Effector memory CD8-positive, alpha-beta T cell (primary cell): ENCODE results near the gene SMC1B.

Experiments
- ATAC-seq: fragments of 150-1000 bp; cut with Tn5 transposase; replicated peaks from 2 replicates; pipeline ENCODE4 v1.10.0; 2021; ENCODE audit warnings: mild to moderate bottlenecking, moderate library complexity
- DNase-seq, 3 experiments: peaks; one replicate each; pipeline ENCODE4 v3.0.0; 2021
- H3K27ac Mint-ChIP-seq, 2 donors: one replicate each; pipeline ENCODE4 v1.8.0; 2022; ENCODE audit warnings: mild to moderate bottlenecking in 2 of 2, mixed read lengths in 2 of 2, moderate library complexity in 2 of 2
- H3K27me3 Mint-ChIP-seq, 2 donors: one replicate each; pipeline ENCODE4 v1.8.0; 2022; ENCODE audit warnings: mixed read lengths in 2 of 2
- H3K36me3 Mint-ChIP-seq: one replicate; pipeline ENCODE4 v1.8.0; 2022; ENCODE audit warnings: mild to moderate bottlenecking, moderate library complexity, mixed read lengths; ENCODE audit not compliant: insufficient read depth
- H3K4me1 Mint-ChIP-seq, 2 donors: one replicate each; pipeline ENCODE4 v1.8.0; 2022; ENCODE audit warnings: low read depth in 2 of 2, mixed read lengths in 2 of 2
- H3K4me3 Mint-ChIP-seq, 2 donors: one replicate each; pipeline ENCODE4 v1.8.0; 2022; ENCODE audit warnings: mild to moderate bottlenecking in 2 of 2, mixed read lengths in 2 of 2, moderate library complexity in 2 of 2
- H3K9me3 Mint-ChIP-seq, 2 donors: one replicate each; pipeline ENCODE4 v1.8.0; 2022; ENCODE audit warnings: mixed read lengths in 2 of 2

SMC1B gene

DNA sequence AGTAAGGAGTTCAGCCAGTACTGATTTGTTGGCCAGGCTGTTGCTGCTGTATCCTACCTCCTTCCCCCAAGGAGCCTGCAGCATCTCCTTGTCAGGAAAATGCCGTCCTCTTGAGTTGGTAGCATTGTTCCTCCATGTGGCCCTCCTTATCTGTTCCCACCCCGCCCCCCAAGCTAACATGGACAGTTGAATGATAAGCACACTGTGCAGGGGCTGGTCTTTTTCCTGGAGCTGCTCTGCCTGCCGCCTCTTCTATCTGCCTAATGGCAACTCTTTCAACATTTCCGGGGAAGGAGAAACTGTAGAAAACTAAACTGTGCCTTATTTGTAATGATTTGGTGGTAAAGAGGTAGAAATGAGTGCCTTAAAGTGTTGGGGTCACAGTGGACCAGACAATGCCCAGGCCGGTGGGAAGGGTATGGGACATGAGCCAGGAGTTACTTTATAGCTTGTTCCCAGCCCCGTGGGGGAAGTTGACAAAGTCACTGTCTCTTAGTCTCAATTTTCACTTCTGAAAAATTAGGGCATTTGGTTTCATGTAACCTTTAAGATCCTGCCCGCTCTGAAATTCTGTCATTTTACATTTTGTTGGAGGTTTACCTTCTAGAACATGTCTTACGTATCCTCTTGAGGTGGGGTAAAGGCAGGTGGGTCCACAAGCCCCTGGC, 99.2 kb downstream of the SMC1B start:
- ATAC-seq = no peak
- Mint-ChIP-seq H3K27ac (peak overlapping the region; percentile 57 to 72), H3K27me3 (no peaks in the 10 kb centered on the region), H3K9me3 (no peaks in the 10 kb centered on the region), H3K4me3 (no peak overlapping the region), H3K4me1 (peaks cover 32 to 36% of the 10 kb centered on the region in 2 donors), H3K36me3 (peaks cover 40% of the 10 kb centered on the region)
- no peak for DNase-seq

DNA sequence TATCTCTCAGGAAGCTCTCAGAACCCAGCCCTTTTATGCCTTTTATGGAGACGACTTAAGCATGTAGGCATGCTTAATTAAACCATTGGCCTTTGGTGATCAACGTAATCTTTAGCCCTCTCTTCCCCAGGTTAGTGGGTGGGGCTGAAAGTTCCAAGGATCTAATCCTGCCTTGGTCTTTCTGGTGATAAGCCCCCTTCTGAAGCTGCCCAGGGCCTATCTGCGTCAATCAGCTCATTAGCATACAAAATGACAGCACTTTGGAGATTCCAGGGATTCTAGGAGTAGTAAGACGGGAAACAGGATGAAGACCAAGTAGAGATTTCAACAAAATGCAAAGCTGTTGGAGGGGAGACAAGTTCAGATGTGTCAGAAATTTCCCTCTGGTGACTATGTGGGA, 100.5 kb downstream of the SMC1B start:
- ATAC-seq (no peak), DNase-seq (no peak)
- Mint-ChIP-seq H3K9me3 (no peaks in the 10 kb centered on the region), H3K36me3 (peaks cover 30% of the 10 kb centered on the region), H3K27me3 (no peaks in the 10 kb centered on the region), H3K4me3 (no peak overlapping the region), H3K4me1 (peaks cover 25 to 34% of the 10 kb centered on the region in 2 donors), H3K27ac (no peak overlapping the region)

DNA sequence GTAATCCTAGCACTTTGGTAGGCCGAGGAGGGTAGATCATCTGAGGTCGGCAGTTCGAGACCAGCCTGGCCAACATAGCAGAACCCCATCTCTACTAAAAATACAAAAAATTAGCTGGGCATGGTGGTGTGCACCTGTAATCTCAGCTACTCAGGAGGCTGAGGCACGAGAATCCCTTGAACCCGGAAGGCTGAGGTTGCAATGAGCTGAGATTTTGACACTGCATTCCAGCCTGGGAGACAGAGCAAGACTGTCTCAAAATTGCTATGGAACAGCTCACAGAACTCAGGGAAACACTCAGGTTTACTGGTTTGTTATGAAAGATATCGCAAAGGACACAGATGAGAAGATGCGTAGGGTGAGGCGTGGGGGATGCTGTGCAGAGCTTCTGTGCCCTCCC, 101.0 kb downstream of the SMC1B start:
- Mint-ChIP-seq H3K36me3 (peaks cover 27% of the 10 kb centered on the region), H3K27ac (no peak overlapping the region), H3K4me1 (peaks cover 24 to 30% of the 10 kb centered on the region in 2 donors), H3K27me3 (no peaks in the 10 kb centered on the region), H3K9me3 (no peaks in the 10 kb centered on the region), H3K4me3 (no peak overlapping the region)
- DNase-seq (no peak), ATAC-seq (no peak)

DNA sequence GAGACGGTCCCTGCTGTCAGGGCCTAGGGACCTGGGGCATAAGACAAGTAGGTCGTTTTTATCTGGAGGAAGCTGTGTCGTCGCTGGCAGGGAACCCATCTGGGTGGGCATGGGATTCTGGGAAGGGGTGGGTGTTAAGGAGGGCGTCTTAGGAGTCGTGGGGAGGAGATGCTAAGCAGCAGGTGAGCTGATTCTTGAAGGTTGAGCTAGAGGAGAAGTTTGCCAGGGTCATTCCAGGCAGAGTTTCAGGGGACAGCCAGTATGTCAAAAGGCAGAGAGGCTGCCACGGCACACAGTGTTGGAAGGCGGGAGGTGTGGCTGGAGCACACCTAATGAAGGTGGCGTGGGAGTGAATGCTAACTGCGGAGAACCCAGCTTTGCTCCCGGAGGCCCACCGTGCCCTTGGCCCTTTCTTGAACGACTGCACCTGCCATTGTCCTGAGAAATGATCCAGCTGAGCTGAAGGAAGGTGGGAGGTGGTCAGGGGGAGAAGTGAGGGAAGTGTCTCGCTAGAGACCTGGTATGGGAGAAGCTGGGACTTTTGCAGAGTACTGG, 102.3 kb downstream of the SMC1B start:
- H3K36me3 Mint-ChIP-seq = peaks cover 27% of the 10 kb centered on the region
- no peaks in the 10 kb centered on the region for H3K9me3 Mint-ChIP-seq
- DNase-seq (no peak), ATAC-seq (no peak)
- H3K4me1 Mint-ChIP-seq = peaks cover 24 to 30% of the 10 kb centered on the region in 2 donors
- H3K4me3 Mint-ChIP-seq = peak overlapping the region; percentile 89 to 94
- peak overlapping the region; percentile 92 to 95 for H3K27ac Mint-ChIP-seq
- no peaks in the 10 kb centered on the region for H3K27me3 Mint-ChIP-seq

DNA sequence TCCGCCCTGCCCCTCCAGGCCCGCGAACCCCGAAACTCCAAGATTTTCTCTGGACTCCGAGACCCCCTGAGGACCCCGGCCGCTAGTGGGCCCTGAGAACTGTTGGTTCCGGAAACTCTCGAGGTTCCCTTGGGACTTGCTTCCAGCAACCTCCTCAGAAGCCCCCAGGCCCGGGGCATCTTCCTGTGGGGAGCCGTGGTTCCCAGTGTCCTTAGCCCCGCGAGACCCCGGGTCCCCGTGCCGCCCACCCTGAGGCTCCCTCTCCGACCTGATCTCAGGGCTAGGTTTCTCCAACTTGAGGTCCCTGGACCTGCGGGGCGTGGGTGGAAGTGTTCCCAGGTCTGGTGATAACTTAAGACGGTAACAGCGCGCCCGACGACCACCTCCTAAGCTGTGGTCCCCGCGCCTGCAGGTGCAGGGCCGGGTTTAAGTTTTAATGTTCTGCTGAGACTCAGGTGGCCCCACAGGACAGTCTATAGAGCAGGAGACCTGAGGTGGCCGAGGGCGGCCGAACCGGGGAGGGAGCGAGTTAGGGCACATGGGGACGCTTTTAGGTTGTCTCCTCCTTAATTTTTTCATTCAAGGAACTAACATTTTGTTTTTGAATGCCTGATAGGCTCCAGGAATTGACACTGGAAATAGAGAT, 102.9 kb downstream of the SMC1B start:
- H3K4me3 Mint-ChIP-seq = peak overlapping the region; percentile 89 to 94
- peak in 1 of 3 experiments; percentile 15 for DNase-seq
- peaks cover 27% of the 10 kb centered on the region for H3K36me3 Mint-ChIP-seq
- H3K27me3 Mint-ChIP-seq = no peaks in the 10 kb centered on the region
- H3K27ac Mint-ChIP-seq = peak overlapping the region; percentile 92 to 95
- no peaks in the 10 kb centered on the region for H3K9me3 Mint-ChIP-seq
- peaks cover 24 to 30% of the 10 kb centered on the region in 2 donors for H3K4me1 Mint-ChIP-seq
- ATAC-seq = no peak

DNA sequence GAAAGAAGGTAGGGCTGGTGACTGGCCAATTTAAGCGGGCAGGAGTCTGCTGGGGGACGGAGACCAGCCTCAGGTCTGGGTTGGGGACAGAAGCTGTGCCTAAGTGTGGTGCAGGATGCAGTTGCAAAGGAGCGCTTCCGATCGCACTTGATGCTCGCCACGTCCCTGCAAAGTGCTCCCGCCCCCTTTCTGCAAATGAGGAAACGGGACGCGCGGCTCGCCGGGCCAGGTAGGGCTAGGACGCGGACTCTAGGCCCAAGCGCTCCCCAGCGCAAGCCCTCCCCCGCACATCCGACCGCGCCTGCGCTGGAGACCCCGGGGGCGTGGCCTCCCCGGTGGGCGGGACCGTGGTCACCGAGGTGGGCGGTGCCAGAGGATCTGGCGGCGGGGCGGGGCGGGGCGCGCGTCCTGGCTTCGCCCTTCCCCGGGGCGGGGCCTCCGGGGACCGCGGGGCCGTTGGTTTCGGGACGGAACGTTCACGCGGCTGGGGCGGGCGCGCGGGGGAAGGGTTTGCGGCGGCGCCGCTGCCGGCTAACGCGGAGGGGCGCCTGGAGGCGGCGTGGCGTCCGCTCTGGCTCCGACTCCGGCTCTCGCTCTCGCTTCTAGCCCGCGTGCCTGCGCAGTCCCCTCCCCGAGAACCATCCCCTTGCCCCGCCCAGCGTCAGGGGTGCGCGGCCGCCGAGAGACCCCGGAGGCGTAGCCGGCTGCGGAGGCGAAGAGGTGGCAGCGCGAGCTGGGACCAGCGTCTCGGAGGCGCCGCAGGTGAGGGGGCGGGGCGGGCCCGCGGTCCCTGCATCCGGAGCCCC, 103.8 kb downstream of the SMC1B start, which contains the start of gene FAM118A:
Gene FAM118A (plus strand): TSS at position 513 of the 806 bp plus-strand sequence. CDS start 12,446 bp downstream, outside the sequence.
- Mint-ChIP-seq H3K27me3 (no peaks in the 10 kb centered on the region), H3K36me3 (peaks cover 27% of the 10 kb centered on the region), H3K27ac (peak within 1 kb of the TSS; percentile 95 to 96), H3K4me3 (peak within 1 kb of the TSS; percentile 89 to 94), H3K9me3 (no peaks in the 10 kb centered on the region), H3K4me1 (peaks cover 24 to 26% of the 10 kb centered on the region in 2 donors)
- DNase-seq (peak; percentile 98 to 100 (median 99)), ATAC-seq (peak; percentile 81)

DNA sequence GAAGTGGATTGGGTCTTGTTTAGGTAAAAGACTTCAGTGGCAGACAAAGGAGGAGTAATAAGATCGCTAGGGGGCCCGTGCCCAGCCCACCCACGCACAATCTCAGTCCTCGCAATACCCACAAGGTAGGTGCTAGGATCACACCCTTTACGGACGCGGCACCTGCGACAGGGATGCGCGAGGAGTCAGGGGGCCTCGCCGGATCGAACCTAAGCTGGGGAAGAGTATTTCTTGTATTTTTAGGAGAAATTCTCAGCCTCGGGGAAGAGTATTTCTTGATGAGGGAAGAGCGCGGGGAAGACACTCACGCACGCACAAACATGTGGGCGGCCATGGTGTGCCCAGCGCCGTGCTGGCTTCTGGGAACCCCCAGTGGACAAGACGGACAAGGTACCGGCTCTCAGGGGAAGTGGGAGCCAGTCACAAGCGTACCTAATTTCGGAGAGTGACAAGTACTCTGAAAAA, 104.4 kb downstream of the SMC1B start:
- Mint-ChIP-seq H3K9me3 (no peaks in the 10 kb centered on the region), H3K36me3 (peaks cover 27% of the 10 kb centered on the region), H3K27ac (peak overlapping the region; percentile 95 to 96), H3K4me1 (peaks cover 24 to 26% of the 10 kb centered on the region in 2 donors), H3K4me3 (peak overlapping the region; percentile 89 to 94), H3K27me3 (no peaks in the 10 kb centered on the region)
- ATAC-seq (no peak), DNase-seq (no peak)

DNA sequence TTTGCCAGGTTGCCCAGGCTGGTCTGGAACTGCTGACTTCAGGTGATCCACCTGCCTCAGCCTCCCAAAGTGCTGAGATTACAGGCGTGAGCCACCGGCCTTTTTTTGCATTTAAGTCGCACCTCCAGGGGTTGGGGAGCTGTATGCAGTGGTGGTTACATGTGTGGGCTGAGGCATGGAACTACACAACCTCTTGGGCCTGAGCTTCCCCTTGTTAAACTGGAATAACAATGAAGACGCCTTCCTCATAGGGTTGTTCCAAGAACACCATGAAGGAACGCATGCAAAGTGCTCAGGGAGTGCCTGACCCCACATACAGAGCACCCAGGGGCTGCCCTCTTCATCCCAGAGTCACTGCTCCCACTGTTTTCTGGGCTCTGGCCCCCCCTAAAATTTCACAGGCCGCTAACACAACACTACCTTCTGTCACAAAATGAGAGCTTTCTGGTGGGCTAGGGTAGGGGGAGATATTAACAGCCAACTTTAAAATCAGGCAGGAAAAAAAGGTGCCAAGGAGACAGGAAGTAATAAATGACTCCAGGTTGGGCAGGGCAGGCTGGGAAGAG, 104.9 kb downstream of the SMC1B start:
- peak overlapping the region; percentile 95 to 96 for H3K27ac Mint-ChIP-seq
- no peaks in the 10 kb centered on the region for H3K9me3 Mint-ChIP-seq
- H3K4me1 Mint-ChIP-seq = peaks cover 24 to 26% of the 10 kb centered on the region in 2 donors
- no peaks in the 10 kb centered on the region for H3K27me3 Mint-ChIP-seq
- ATAC-seq = no peak
- H3K36me3 Mint-ChIP-seq = peaks cover 27% of the 10 kb centered on the region
- peak overlapping the region; percentile 89 to 94 for H3K4me3 Mint-ChIP-seq
- DNase-seq = no peak

DNA sequence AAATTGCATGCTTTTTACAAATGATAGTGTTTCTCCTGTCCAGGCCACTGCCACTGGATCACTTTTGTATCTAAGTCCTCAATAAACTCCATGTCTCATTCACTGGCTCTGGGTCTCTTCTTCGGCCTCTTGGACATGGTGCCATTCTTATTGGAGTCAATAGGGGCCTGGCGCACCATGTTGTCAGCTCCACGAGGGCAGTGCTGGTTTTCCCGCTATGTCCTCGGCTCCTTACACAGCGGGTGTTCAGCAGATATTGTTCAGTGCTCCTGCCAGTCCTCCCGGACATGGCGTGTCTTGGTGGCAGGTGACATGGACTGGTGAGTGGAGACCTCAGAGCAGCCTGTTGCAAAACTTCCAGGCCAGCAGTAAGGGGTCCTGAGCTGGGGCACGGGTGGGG, 107.3 kb downstream of the SMC1B start:
- no peak overlapping the region for H3K4me3 Mint-ChIP-seq
- ATAC-seq (no peak), DNase-seq (no peak)
- H3K27me3 Mint-ChIP-seq = no peaks in the 10 kb centered on the region
- peaks cover 21% of the 10 kb centered on the region for H3K36me3 Mint-ChIP-seq
- no peaks in the 10 kb centered on the region for H3K9me3 Mint-ChIP-seq
- H3K4me1 Mint-ChIP-seq = peaks cover 17 to 19% of the 10 kb centered on the region in 2 donors
- no peak overlapping the region for H3K27ac Mint-ChIP-seq

DNA sequence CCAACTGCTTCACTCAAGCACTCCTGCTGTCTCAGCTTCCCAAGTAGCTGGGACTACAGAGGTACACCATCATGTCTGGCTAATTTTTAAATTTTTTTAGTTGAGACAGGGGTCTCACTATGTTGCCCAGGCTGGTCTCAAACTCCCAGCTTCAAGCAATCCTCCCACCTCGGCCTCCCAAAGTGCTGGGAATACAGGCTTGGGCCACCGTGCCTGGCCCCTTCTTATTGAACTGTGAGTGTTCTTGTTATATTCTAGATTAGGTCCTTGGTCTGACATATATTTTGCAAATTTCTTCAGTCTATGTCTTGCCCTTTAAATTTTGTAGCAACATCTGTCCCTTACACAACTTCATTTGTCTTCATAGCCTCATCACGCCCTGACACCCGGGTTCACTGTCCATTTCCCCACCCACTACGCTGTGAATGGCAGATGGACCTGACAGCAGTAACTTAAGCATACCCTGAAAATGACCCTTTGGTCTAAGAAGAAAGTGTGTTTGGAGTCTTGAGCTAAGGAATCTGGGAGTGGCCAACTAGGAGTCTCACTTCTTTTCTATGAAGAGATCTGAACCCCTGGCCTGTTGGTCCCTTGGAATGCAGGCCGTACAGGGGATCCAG, 107.8 kb downstream of the SMC1B start:
- ATAC-seq (no peak), DNase-seq (no peak)
- H3K4me1 Mint-ChIP-seq = peaks cover 11 to 13% of the 10 kb centered on the region in 2 donors
- no peak overlapping the region for H3K4me3 Mint-ChIP-seq
- peaks cover 17% of the 10 kb centered on the region for H3K36me3 Mint-ChIP-seq
- H3K27ac Mint-ChIP-seq = no peak overlapping the region
- no peaks in the 10 kb centered on the region for H3K27me3 Mint-ChIP-seq
- no peaks in the 10 kb centered on the region for H3K9me3 Mint-ChIP-seq

DNA sequence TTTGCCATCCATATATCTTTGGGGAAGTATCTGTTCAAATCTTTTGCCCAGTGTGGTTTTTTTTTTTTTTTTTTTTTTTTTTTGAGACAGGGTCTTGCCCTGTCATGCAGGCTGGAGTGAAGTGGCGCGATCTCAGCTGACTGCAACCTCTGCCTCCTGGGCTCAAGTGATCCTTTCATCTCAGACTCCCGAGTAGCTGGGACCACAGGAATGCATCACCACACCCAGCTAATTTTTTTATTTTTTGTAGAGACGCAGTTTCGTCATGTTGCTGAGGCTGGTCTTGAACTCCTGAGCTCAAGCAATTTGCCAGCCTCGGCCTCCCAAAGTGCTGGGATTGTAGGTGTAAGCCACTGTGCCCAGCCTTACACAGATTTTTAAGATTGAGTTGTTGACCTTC, 108.4 kb downstream of the SMC1B start:
- Mint-ChIP-seq H3K9me3 (no peaks in the 10 kb centered on the region), H3K4me1 (peaks cover 9 to 11% of the 10 kb centered on the region in 2 donors), H3K36me3 (peaks cover 11% of the 10 kb centered on the region), H3K4me3 (no peak overlapping the region), H3K27me3 (no peaks in the 10 kb centered on the region), H3K27ac (no peak overlapping the region)
- DNase-seq (no peak), ATAC-seq (no peak)

DNA sequence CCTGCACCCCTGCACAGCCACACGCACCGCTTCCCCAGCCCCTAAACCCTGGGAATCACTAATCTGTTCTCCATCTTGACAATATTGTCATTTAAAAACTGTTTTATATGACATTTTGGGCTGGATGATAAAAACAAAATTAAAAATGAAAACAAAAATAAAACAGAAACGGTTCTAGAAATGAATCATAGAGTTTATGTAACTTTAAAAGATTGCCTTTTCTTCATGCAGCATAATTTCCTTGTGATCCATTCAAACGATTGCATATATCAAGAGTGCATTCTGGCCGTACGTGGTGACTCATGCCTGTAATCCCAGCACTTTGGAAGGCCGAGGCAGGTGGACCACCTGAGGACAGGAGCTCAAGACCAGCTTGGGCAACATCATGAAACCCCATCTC, 110.2 kb downstream of the SMC1B start:
- Mint-ChIP-seq H3K36me3 (no peaks in the 10 kb centered on the region), H3K4me1 (no peaks in the 10 kb centered on the region), H3K4me3 (no peak overlapping the region), H3K27ac (peak overlapping the region in 1 of 2 donors; percentile 60), H3K9me3 (no peaks in the 10 kb centered on the region), H3K27me3 (no peaks in the 10 kb centered on the region)
- DNase-seq = no peak
- no peak for ATAC-seq
